Activated naive CD4-positive, alpha-beta T cell treated with anti-CD3 and anti-CD28 coated beads, Interleukin-2, amount 10 ng/mL, durations not matched to agents 5 hours and 36 hours (primary cell): ENCODE data around the gene P3H1. TPM values are rescaled to one million over a fixed set of nuclear protein-coding genes. Genes with fewer than 3 reads are reported as not detected.

Experiments used
- total RNA-seq, 2 experiments: library from RNA; stranded (reverse); gene quantifications; one replicate each; pipeline ENCODE4 v1.2.3, GENCODE V29; 2021

Gene P3H1
- total RNA-seq: 10 to 100 TPM; 35.9 to 39.4 TPM

GRCh38 chr1:42766741-42767509, at the start of gene P3H1, which contains the start of gene C1orf50:
Gene P3H1 (minus strand): TSS chr1:42767028. CDS start chr1:42766971, 57 bp downstream.
Gene C1orf50 (plus strand): TSS chr1:42767249. CDS start chr1:42767312, 63 bp downstream.

GRCh38 chr1:42784946-42785693, 18.3 kb upstream of the P3H1 start, which contains the start of gene TMEM269:
Gene TMEM269 (plus strand): TSS chr1:42784991. CDS start chr1:42789894, 4,903 bp downstream.

GRCh38 chr1:42739753-42740700, 26.8 kb downstream of the P3H1 start, which contains the start of gene CLDN19:
Gene CLDN19 (minus strand): TSS chr1:42740236. CDS start chr1:42740063, 173 bp downstream.

Other genes starting within 250 kb of the P3H1 start
- gene PPIH, start 108.6 kb downstream of the P3H1 start, total RNA-seq: 10 to 100 TPM; 79.6 to 82.2 TPM
- 100 to 1,000 TPM; 519 to 535 TPM for gene YBX1, start 84.6 kb downstream of the P3H1 start, total RNA-seq
- not detected for gene CLDN19, start 26.8 kb downstream of the P3H1 start, total RNA-seq
- 1 to 10 TPM; 8.3 to 9.3 TPM for gene C1orf50, start 221 bp upstream of the P3H1 start, total RNA-seq
- gene TMEM269, start 18.0 kb upstream of the P3H1 start, total RNA-seq: under 1 TPM; 0.26 to 0.30 TPM
- gene ERMAP, start 50.1 kb upstream of the P3H1 start, total RNA-seq: 1 to 10 TPM; 8.0 TPM
- 10 to 100 TPM; 23.0 to 24.0 TPM for gene SVBP, start 50.4 kb upstream of the P3H1 start, total RNA-seq
- gene ZNF691, start 79.6 kb upstream of the P3H1 start, total RNA-seq: 1 to 10 TPM; 9.6 TPM
- gene SLC2A1, start 191.8 kb upstream of the P3H1 start, total RNA-seq: 100 to 1,000 TPM; 101 to 107 TPM